HG03097 (cell line): ENCODE measurements around the gene PCBP3.
"Not testable (repeated sequence)": the region's sequence is repeated elsewhere in the genome, so short reads cannot be mapped to it uniquely, and the experiment has no call there.

Source experiments
- ATAC-seq: cut with Tn5 transposase; IDR thresholded peaks from one replicate; pipeline ENCODE4 v1.9.1; 2021; ENCODE audit not compliant: unreplicated experiment, low FRiP score

Gene PCBP3

GRCh38 chr21:45885597-45885929 lies 242.0 kb downstream of the PCBP3 start:
- no peak for ATAC-seq

GRCh38 chr21:45885930-45886601 lies 242.5 kb downstream of the PCBP3 start:
- not testable (repeated sequence) for ATAC-seq

- no peak for ATAC-seq
These were observed 243.1 kb downstream of the PCBP3 start for GRCh38 chr21:45886610-45887026.

GRCh38 chr21:45887120-45887611 lies 243.6 kb downstream of the PCBP3 start:
- no peak for ATAC-seq

GRCh38 chr21:45887788-45888187 lies 244.3 kb downstream of the PCBP3 start:
- no peak for ATAC-seq

- ATAC-seq = no peak
These were observed 245.0 kb downstream of the PCBP3 start for GRCh38 chr21:45888386-45889009.

- ATAC-seq = no peak
These were observed 245.7 kb downstream of the PCBP3 start for GRCh38 chr21:45889256-45889655.

- no peak for ATAC-seq
These were observed 246.4 kb downstream of the PCBP3 start for GRCh38 chr21:45889961-45890360.

- no peak for ATAC-seq
These were observed 248.0 kb downstream of the PCBP3 start for GRCh38 chr21:45891388-45892155.

GRCh38 chr21:45892156-45892915 lies 248.8 kb downstream of the PCBP3 start:
- no peak for ATAC-seq

GRCh38 chr21:45892916-45893739 lies 249.6 kb downstream of the PCBP3 start:
- ATAC-seq = no peak

- no peak for ATAC-seq
These were observed 250.4 kb downstream of the PCBP3 start for GRCh38 chr21:45893740-45894449.

- ATAC-seq = no peak
These were observed 250.9 kb downstream of the PCBP3 start for GRCh38 chr21:45894450-45894825.

- ATAC-seq = no peak
These were observed 251.6 kb downstream of the PCBP3 start for GRCh38 chr21:45894906-45895777.

- no peak for ATAC-seq
These were observed 252.3 kb downstream of the PCBP3 start for GRCh38 chr21:45895778-45896370.

- not testable (repeated sequence) for ATAC-seq
These were observed 252.9 kb downstream of the PCBP3 start for GRCh38 chr21:45896431-45896830.

- ATAC-seq = no peak
These were observed 253.9 kb downstream of the PCBP3 start for GRCh38 chr21:45897191-45898027.
